Lung (tissue), 12 donors: ENCODE results near the gene SEC14L1. TPM values are rescaled to one million over a fixed set of nuclear protein-coding genes. Genes with fewer than 3 reads are reported as not detected.
"Not testable (repeated sequence)": the region's sequence is repeated elsewhere in the genome, so short reads cannot be mapped to it uniquely, and the experiment has no call there.

ENCODE experiments used
- ATAC-seq: fragments of 200-7000 bp; cut with Tn5 transposase; one replicate; pipeline ENCODE4 v1.9.1; 2020; ENCODE audit warnings: moderate number of reproducible peaks; ENCODE audit not compliant: insufficient read depth, low FRiP score
- DNase-seq, 3 donors: peaks; one replicate each; pipeline ENCODE4 v3.0.0-alpha.2; 2013 to 2017
- H3K27ac ChIP-seq, 2 donors: one replicate each; pipeline ENCODE4 v1.5.1; 2013; ENCODE audit warnings: mild to moderate bottlenecking in 2 of 2, moderate library complexity in 2 of 2, control low read depth in 1 of 2, inconsistent platforms in 1 of 2, low read depth in 1 of 2, low read length in 1 of 2
- H3K27me3 ChIP-seq, 3 donors: one replicate each; pipeline ENCODE4 v1.5.1; 2013; ENCODE audit warnings: low read length in 2 of 3; ENCODE audit not compliant: control insufficient read depth in 3 of 3, insufficient read depth in 3 of 3
- H3K36me3 ChIP-seq, 4 donors: one replicate each; pipeline ENCODE4 v1.5.1; 2013; ENCODE audit warnings: low read length in 4 of 4, mild to moderate bottlenecking in 1 of 4, moderate library complexity in 1 of 4; ENCODE audit not compliant: control insufficient read depth in 4 of 4, insufficient read depth in 4 of 4
- H3K4me1 ChIP-seq, 5 donors: one replicate each; pipeline ENCODE4 v1.5.1; 2013; ENCODE audit warnings: low read length in 5 of 5, mild to moderate bottlenecking in 2 of 5, moderate library complexity in 1 of 5; ENCODE audit not compliant: control insufficient read depth in 5 of 5, insufficient read depth in 5 of 5
- H3K4me3 ChIP-seq: one replicate; pipeline ENCODE4 v1.5.1; 2013; ENCODE audit warnings: mild to moderate bottlenecking, control low read depth, moderate library complexity
- H3K9ac ChIP-seq, 2 donors: one replicate each; pipeline ENCODE4 v1.5.1; 2013; ENCODE audit warnings: low read length in 2 of 2, control low read depth in 1 of 2; ENCODE audit not compliant: insufficient read depth in 1 of 2
- H3K9me3 ChIP-seq, 4 donors: one replicate each; pipeline ENCODE4 v1.5.1; 2013; ENCODE audit warnings: low read length in 3 of 4, mild to moderate bottlenecking in 1 of 4, moderate library complexity in 1 of 4; ENCODE audit not compliant: control insufficient read depth in 4 of 4, insufficient read depth in 3 of 4
- CTCF ChIP-seq: IDR thresholded peaks from 2 replicates; pipeline ENCODE4 v1.5.1; 2012; ENCODE audit warnings: mild to moderate bottlenecking; ENCODE audit errors: control extremely low read depth, extremely low read depth
- WGBS, 2 donors: extraction: QIAGEN DNeasy Blood & Tissue Kit; methylation state at CpG; one replicate each; pipeline ENCODE4 v1.1.7; 2013; 5-methylcytosine and 5-hydroxymethylcytosine counted together
- polyA plus RNA-seq, 2 donors: library from polyadenylated mRNA; stranded (reverse); fragments of 200-250 nt; gene quantifications; one replicate each; pipeline ENCODE4 v1.2.1, GENCODE V29; 2013
- total RNA-seq, 2 donors: library from RNA; depleted of rRNA in 1 of 2; stranded (reverse); fragments of >200 nt in 1 of 2; gene quantifications; one replicate each; pipeline ENCODE4 v1.2.1, GENCODE V29; 2014 to 2021
- donor health status: control.
- donor health status: control.
- donor health status: Bipolar disorder and iron deficiency.
- donor health status: healthy.
- donor health status: DM: yes; HTN: yes; CAD: no.

SEC14L1 gene
- total and polyA plus RNA-seq, 4 donors = 41.6 to 171 (median 135) TPM

- no peaks in the 10 kb centered on the region for H3K27me3 ChIP-seq
- peaks cover 0 to 5% (median 2%) of the 10 kb centered on the region in 4 donors for H3K36me3 ChIP-seq
- H3K9me3 ChIP-seq = no peaks in the 10 kb centered on the region
- WGBS, 2 donors = 59 to 74% methylated on average over 15 of the region's 15 CpGs
- no peak overlapping the region for H3K4me3 ChIP-seq
- peaks cover 2 to 20% (median 11%) of the 10 kb centered on the region in 5 donors for H3K4me1 ChIP-seq
- TF ChIP-seq CTCF = no peak
- no peak for DNase-seq
- ATAC-seq = peak; percentile 56
- H3K9ac ChIP-seq = no peak overlapping the region
- H3K27ac ChIP-seq = peak overlapping the region in 1 of 2 donors; percentile 4
Observed at GRCh38 chr17:77099997-77100396, 40.8 kb upstream of the SEC14L1 start.

- Histone ChIP-seq H3K9ac (no peak overlapping the region), H3K4me3 (no peak overlapping the region), H3K4me1 (peaks cover 2 to 17% (median 9%) of the 10 kb centered on the region in 5 donors), H3K27me3 (no peaks in the 10 kb centered on the region), H3K9me3 (no peaks in the 10 kb centered on the region), H3K27ac (no peak overlapping the region), H3K36me3 (no peaks in the 10 kb centered on the region)
- no peak for TF ChIP-seq CTCF
- 89 to 93% methylated on average over 15 of the region's 15 CpGs for WGBS, 2 donors
- ATAC-seq (no peak), DNase-seq (no peak)
Observed at GRCh38 chr17:77101521-77102410, 39.0 kb upstream of the SEC14L1 start.

DNA sequence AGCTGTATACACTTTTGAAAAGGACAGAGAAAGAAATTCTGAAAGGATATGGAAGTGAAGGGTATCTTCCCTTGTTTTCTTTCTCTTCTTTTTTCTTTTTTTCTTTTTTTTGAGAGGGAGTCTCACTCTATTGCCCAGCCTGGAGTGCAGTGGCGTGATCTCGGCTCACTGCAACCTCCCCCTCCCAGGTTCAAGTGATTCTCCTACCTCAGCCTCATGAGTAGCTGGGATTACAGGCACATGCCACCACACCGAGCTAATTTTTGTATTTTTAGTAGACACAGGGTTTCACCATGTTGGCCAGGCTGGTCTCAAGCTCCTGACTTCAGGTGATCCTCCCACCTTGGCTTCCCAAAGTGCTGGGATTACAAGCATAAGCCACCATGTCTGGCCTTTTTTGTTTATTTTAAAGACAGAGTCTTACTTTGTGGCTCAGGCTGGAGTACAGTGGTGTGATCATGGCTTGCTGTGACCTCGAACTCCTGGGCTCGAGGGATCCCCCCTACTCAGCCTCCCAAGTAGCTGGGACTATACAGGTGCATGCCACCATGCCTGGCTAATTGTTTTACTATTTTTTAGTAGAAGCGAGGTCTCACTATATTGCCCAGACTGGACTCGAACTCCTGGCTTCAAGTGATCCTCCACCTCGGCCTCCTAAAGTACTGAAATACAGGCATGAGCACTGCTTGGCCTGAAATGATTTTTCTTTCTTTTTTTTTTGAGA, 38.2 kb upstream of the SEC14L1 start:
- not testable (repeated sequence) for H3K36me3 ChIP-seq, DNase-seq, ATAC-seq, H3K27me3 ChIP-seq, H3K9me3 ChIP-seq, H3K4me3 ChIP-seq, H3K9ac ChIP-seq, H3K27ac ChIP-seq
- H3K4me1 ChIP-seq = peaks cover 2 to 14% (median 7%) of the 10 kb centered on the region in 5 donors
- 95 to 98% methylated on average over 8 of the region's 8 CpGs for WGBS, 2 donors

GRCh38 chr17:77105706-77106105, 35.1 kb upstream of the SEC14L1 start:
- Histone ChIP-seq H3K4me3 (no peak overlapping the region), H3K27me3 (no peaks in the 10 kb centered on the region), H3K36me3 (no peaks in the 10 kb centered on the region), H3K27ac (no peak overlapping the region), H3K9ac (no peak overlapping the region), H3K4me1 (peaks cover 0 to 14% (median 8%) of the 10 kb centered on the region in 5 donors), H3K9me3 (no peaks in the 10 kb centered on the region)
- no peak for TF ChIP-seq CTCF
- WGBS, 2 donors = 93 to 95% methylated on average over 3 of the region's 3 CpGs
- ATAC-seq (no peak), DNase-seq (no peak)
